HG02610 (cell line): ENCODE data around the gene CBX6.

Experiments used
- ATAC-seq: cut with Tn5 transposase; IDR thresholded peaks from one replicate; pipeline ENCODE4 v1.9.1; 2021; ENCODE audit warnings: mild to moderate bottlenecking, moderate library complexity; ENCODE audit not compliant: unreplicated experiment

Gene CBX6

GRCh38 chr22:38841211-38841610 lies 30.8 kb downstream of the CBX6 start:
- no peak for ATAC-seq

GRCh38 chr22:38840129-38840528 lies 31.9 kb downstream of the CBX6 start:
- ATAC-seq = no peak

- ATAC-seq = no peak
Observed at GRCh38 chr22:38839686-38840085, 32.3 kb downstream of the CBX6 start.

GRCh38 chr22:38837414-38837928 lies 34.5 kb downstream of the CBX6 start:
- no peak for ATAC-seq

GRCh38 chr22:38835888-38836301 lies 36.1 kb downstream of the CBX6 start:
- ATAC-seq = no peak

GRCh38 chr22:38834991-38835390 lies 37.0 kb downstream of the CBX6 start:
- ATAC-seq = no peak

- no peak for ATAC-seq
Observed at GRCh38 chr22:38834215-38834953, 37.6 kb downstream of the CBX6 start.

- no peak for ATAC-seq
Observed at GRCh38 chr22:38833061-38833460, 39.0 kb downstream of the CBX6 start.

GRCh38 chr22:38832005-38832978 lies 39.7 kb downstream of the CBX6 start:
- no peak for ATAC-seq

GRCh38 chr22:38831166-38831945 lies 40.7 kb downstream of the CBX6 start:
- no peak for ATAC-seq

GRCh38 chr22:38830845-38831108 lies 41.2 kb downstream of the CBX6 start:
- ATAC-seq = no peak

- ATAC-seq = no peak
Observed at GRCh38 chr22:38830026-38830844, 41.8 kb downstream of the CBX6 start.

GRCh38 chr22:38829485-38829884 lies 42.5 kb downstream of the CBX6 start:
- no peak for ATAC-seq

- ATAC-seq = no peak
Observed at GRCh38 chr22:38828616-38829205, 43.3 kb downstream of the CBX6 start.

- no peak for ATAC-seq
Observed at GRCh38 chr22:38828191-38828590, 43.8 kb downstream of the CBX6 start.

- ATAC-seq = no peak
Observed at GRCh38 chr22:38827510-38827909, 44.5 kb downstream of the CBX6 start.

GRCh38 chr22:38826801-38827200 lies 45.2 kb downstream of the CBX6 start:
- ATAC-seq = no peak

- no peak for ATAC-seq
Observed at GRCh38 chr22:38826386-38826785, 45.6 kb downstream of the CBX6 start.

GRCh38 chr22:38824585-38824984 lies 47.4 kb downstream of the CBX6 start:
- no peak for ATAC-seq

GRCh38 chr22:38823637-38824036 lies 48.4 kb downstream of the CBX6 start:
- ATAC-seq = no peak
